Amniotic stem cell (primary cell): Measurements from ENCODE around the gene MTA3.

ENCODE experiments used
- DNase-seq: peaks from one replicate; lab custom pipeline; 2025; lab: John Stamatoyannopoulos, UW

The MTA3 gene

GRCh38 chr2:42736598-42737322 is 168.3 kb downstream of the MTA3 start:
- no peak for DNase-seq

- no peak for DNase-seq
Observed at GRCh38 chr2:42741140-42741539, 172.7 kb downstream of the MTA3 start.

GRCh38 chr2:42742740-42743658 is 174.6 kb downstream of the MTA3 start:
- DNase-seq, result no peak

DNA sequence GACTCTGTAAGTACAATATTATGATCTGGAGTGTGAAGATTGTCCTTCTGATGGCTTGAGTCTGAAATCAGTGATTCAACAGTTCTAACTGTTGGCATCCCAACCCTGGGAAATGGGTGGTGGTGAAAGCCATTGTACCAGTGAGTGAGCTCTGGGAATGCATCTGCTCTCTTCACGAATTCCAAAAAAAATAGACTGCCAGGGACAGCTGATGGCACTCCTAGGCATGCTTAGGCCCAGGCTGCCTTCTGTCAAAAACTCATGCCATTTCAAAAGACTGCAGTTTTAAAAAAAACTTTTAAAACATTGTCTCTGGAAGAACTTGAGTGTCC is 175.2 kb downstream of the MTA3 start:
- no peak for DNase-seq

DNA sequence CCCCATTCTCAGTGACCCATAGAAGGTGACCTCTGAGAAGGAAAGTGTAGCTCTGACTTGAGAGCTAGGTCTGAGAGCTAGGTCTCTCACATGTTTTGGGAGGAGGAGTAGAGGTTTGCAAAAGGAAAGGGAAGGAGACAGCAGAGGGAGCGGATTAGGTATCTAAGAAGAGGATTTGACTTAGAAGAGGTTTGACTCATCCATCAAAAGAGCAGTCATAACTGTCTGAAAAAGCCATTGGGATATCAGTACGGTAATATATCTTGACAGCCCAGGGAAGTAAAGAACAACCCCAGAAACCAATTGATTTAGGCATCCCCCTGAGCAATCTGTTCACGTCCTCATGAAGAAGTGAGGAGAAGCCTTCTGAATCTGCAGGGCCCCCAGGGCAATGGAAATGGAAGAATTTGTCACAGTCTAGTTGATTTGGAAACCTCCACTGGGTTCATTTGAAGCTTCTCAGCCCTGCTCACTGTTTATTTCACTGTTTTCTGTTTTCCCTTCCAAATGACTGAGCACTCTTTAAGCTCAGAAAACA is 176.2 kb downstream of the MTA3 start:
- no peak for DNase-seq

DNA sequence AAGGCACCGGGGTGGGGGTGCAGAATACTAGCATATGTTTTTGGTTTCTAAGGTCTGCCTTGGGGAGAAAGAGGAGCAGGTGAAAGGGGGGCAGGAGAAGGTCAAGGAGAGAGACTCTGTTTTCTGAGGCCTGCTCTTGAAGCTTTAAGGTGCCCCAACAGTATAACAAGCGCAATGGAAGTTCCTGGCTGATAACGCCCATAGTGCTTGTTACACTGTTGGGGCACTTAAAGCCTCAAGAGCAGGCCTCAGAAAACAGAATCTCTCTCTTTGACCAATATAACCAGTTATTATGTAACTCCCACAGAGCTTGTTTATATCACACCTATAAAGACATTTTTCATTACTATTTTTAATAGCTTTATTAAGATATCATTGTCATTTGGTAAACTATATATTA is 179.0 kb downstream of the MTA3 start:
- DNase-seq, result no peak

DNA sequence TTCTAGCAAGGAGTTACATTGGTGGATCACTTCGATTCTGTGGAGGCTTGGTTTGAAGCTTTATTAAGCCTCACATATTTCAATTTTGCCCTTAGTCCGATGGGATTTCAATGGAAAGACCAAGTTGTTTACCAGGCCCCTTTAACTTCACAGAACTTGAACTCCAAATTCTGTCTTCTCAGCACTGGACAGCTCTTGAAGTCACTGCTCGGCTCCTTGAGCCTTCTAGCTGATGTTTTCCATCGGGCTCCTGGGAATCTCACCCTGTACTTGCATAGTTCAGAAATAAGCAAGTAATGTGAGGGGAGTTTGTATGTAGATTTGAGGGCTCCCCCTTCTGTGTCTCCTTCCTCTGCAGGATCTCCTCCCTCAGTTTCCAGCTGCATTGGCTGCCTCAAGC is 180.4 kb downstream of the MTA3 start:
- DNase-seq, result no peak

GRCh38 chr2:42752314-42752713 is 183.9 kb downstream of the MTA3 start:
- DNase-seq, result no peak

GRCh38 chr2:42752816-42753813 is 184.7 kb downstream of the MTA3 start:
- DNase-seq, result no peak

GRCh38 chr2:42754021-42754775 is 185.8 kb downstream of the MTA3 start:
- DNase-seq, result no peak

DNA sequence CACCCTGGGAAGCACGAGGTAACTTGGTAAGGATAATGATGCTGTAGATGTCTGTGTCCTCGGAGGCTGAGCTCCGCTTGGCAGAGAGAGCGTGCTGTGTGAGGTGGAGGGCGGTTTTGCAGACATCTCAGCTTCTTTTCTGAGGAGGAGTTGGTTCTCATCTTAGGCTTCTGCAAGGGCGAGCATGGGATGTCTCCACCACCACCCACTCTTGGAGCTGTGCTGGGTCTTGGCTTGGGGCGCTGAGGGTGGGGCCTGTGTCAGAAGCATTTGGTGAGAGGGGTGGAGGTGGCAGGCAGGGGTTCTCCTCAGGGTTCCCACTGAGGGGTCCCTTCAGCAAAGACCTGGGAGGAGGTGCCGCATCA is 186.3 kb downstream of the MTA3 start:
- no peak for DNase-seq

DNA sequence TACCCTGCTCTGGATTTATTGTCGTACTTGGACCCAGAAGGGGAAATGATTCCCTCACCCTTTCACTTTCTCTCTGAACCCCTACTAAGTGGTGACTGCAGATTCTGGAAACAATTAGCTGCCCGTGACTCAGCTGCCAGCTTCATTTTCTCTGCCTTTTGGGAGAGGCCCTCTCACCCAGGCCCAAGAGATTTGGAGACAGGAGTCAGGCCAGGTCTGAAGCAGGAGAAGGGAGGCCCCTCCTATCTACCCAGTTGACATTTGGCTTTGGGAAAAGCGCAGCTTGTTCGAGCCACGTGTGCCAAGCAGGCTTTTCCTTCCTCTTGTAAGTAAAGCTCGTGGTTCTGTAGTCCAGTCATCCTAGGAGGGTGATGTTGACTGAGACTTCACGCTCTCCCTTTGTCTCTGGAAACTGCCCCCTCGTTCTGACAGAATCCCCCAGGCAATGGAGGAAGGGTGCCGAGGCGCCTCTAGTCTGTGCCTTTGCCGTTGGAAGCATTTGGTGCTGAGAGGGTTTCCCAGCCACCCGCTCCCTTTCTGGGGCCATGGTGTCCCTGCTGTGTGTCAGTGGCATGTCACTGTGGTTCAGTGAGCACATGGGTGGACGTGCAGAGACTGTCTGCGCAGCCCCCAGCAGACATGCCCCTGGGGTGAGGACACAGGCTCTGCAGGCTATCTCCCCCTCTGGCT is 186.9 kb downstream of the MTA3 start:
- no peak for DNase-seq

- DNase-seq, result no peak
Observed at GRCh38 chr2:42756150-42756775, 187.8 kb downstream of the MTA3 start.

DNA sequence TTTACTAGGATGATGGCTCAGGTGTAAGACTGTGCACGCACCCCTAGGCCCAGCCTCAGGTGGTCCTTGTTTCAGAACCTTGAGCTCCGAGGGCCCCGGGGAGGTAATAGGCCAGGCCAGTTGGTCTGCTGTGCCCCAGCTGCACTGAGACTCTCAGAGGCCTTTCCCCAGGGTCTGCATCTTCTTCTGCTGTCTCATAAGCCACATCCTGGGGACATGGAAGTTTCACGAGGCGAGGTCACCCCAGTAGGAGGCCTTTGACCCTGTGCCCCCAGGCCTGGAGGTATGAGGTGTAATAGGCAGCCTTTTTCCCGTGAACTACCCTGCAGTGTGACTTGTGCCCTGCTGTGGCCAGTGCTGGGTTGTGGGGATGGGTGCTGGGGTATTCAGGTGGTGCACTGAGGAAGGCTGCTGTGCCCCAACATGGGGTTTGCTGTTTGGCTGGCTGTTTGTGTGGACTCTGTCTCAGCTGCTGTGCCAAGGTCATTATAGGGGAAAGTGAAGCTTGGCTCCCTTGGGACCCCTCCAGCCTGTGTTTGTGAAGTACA is 188.6 kb downstream of the MTA3 start:
- DNase-seq, result no peak

GRCh38 chr2:42757981-42758740 is 189.7 kb downstream of the MTA3 start:
- DNase-seq, result no peak

GRCh38 chr2:42758751-42759150 is 190.3 kb downstream of the MTA3 start:
- no peak for DNase-seq

- no peak for DNase-seq
Observed at GRCh38 chr2:42761554-42761953, 193.1 kb downstream of the MTA3 start.

DNA sequence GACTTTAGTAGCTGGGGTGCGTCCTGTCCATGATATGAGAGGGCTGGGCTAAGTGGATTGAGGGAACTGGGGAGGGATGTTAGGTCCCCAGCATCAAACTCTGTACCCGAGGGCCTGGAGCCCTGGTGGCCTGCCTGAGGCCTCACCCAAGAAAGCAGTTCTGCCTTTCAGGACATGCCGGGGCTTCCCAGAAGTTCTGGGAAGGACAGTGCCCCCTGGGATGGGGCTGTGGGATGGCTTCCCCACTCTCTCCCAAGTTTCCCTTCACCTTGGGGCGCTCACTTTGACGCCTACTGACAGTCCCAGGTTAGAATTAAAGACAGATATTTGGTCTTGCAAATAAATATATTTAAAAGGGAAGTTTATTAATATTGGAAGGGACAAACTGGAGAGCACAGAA is 193.7 kb downstream of the MTA3 start:
- no peak for DNase-seq
